Measurements from ENCODE around the gene CHERP. TPM values are rescaled to one million over a fixed set of nuclear protein-coding genes. Genes with fewer than 3 reads are reported as not detected.

The CHERP gene
- total RNA-seq, 1 donor = 7.2 TPM

DNA sequence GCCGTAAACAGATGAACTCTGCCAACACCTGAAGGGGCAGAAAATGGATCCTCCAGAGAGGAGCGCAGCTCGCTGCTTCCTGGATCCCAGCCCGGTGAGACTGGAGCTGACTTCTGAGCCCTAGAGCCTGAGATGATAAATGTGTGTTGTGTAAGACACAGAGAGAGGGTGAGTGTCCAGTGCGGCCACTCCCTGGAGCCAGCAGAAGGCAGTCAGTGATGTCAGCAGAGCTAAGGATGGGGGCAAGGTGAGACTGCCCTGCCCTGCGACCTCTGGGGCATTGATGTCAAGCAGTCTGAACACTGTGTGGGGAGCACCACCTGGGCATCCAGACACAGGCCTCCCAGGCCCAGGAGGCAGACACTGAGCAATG, 39.7 kb upstream of the CHERP start:
- no peaks in the 10 kb centered on the region for H3K9me3 ChIP-seq (ENCODE audit: low read depth, low read length)
- H3K4me3 ChIP-seq (ENCODE audit: low read length) = no peak overlapping the region
- H3K27me3 ChIP-seq (ENCODE audit: insufficient read depth, low read length) = no peaks in the 10 kb centered on the region
- peaks cover 54% of the 10 kb centered on the region for H3K4me1 ChIP-seq (ENCODE audit: insufficient read depth, low read length)

DNA sequence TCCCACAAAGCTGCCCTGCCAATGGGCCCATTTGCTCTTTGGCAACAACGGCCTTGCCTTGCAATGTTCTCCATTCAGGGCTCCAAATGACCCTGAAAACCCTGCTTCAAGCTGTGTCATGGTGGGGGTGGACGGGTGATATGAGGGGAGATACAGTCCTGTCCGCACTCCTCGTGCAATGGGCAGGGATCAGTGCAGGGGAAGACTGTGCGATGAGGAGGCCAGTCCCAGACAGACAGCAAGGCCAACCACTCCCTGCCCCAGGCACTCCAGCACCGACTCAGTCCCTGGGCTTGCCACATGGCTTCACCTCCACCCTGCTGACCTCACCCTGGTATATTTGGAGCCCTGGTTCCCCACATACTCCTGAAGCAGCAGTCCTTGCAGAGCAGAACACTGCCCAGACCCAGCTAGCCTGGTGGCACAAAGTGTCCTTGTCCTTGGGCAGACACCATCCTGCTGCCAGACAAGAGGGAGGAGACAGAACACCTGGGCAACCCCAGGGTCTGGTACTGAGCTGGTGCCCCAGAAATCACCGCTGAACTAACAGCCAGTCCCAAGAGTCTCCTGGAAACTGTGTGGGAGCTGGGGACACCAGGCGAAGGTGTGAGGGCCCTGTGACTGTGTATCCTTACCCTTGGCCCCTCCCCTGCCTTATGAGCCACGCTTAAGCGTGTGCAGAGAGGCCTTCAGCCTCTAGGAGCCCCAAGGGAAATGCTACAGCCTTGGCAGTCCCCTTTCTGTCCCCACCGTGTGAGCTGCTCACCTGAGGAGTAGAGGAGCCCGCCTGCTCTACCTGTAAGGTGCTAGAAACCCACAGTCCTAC, 39.1 kb upstream of the CHERP start:
- Histone ChIP-seq H3K27me3 (ENCODE audit: insufficient read depth, low read length) (no peaks in the 10 kb centered on the region), H3K9me3 (ENCODE audit: low read depth, low read length) (no peaks in the 10 kb centered on the region), H3K4me1 (ENCODE audit: insufficient read depth, low read length) (peaks cover 48% of the 10 kb centered on the region), H3K4me3 (ENCODE audit: low read length) (no peak overlapping the region)

DNA sequence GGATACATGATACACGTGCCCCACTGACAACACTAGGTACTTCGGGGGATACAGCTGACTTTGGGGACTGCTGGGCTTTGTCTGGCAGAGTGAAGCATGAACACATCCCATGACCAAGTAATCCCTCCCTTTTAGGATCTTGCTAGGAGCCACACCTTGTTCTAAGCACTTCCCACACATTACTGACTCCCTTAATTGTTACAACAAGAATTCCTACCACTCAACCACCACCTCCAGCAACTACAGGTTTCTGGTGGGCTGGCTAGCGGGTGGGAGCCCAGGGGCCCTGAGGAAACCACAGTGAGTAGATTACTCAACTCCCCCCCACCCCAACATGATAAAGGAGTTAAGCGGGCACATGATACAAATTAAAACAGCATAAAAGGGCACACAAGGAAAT, 37.1 kb upstream of the CHERP start:
- H3K4me1 ChIP-seq (ENCODE audit: insufficient read depth, low read length) = peaks cover 35% of the 10 kb centered on the region
- no peaks in the 10 kb centered on the region for H3K9me3 ChIP-seq (ENCODE audit: low read depth, low read length)
- no peaks in the 10 kb centered on the region for H3K27me3 ChIP-seq (ENCODE audit: insufficient read depth, low read length)
- H3K4me3 ChIP-seq (ENCODE audit: low read length) = no peak overlapping the region

DNA sequence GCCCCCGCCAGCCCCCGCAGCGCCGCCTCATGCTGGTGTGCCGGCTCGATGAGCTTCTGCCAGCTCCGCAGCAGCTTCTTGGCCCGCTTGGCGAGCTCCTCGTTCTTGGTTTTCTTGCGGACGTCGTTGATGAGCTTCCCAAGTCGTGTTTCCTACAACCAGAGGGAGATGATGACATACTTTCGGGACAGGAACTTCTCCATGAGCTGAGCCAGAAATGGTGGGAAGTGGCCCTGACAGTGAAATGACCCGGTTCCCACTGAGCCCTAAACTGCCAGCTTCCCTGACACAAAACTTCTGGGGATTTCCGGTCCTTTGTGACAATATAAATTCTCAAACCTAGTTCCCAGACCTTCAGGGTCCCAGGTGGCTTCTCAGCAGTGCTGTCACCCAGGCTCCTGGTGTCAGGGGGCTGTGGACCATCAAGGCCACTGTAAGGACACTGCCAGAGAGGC, 35.3 kb upstream of the CHERP start:
- no peaks in the 10 kb centered on the region for H3K9me3 ChIP-seq (ENCODE audit: low read depth, low read length)
- H3K27me3 ChIP-seq (ENCODE audit: insufficient read depth, low read length) = no peaks in the 10 kb centered on the region
- no peak overlapping the region for H3K4me3 ChIP-seq (ENCODE audit: low read length)
- peaks cover 35% of the 10 kb centered on the region for H3K4me1 ChIP-seq (ENCODE audit: insufficient read depth, low read length)

DNA sequence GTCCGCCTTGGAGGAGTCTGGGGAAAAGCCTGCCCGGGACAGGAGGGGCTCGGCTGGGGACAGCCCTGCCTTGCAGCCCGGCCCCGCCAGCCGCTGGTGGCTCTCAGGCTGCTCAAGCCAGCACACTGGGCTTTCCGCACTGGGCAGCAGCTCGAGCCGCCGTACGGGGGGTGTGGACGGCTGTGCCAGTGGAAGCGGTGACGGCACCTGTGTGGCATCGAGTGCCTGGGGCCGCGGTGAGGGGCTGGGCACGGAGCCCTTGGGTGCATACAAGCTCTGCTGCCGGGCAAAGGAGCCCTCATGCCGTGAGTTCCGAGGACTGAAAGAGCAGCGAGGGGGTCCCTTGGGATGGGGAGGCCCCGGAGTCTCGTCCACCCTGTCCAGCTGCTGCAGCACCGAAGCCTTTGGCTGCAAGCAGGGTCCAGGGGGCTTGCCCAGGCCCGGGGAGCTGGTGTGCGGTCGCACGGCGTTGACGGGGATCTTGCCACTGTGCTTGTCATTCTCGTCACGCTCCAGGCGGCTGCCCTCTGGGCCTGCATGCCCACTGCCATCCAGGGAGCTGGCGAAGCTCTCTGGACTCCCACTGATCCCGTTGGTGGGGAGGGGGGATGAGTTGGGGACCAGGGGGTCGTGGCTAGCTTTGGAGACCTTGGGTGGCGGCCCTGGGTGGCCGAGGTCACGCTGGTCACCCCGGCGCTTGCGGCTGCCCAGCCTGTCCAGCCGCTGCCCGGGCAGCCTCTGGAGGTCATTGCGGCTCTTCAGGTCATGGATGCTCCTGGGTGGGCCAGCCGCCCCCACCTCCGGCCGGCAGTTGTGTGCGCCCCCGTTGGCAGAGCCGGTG, 34.7 kb upstream of the CHERP start:
- H3K4me3 ChIP-seq (ENCODE audit: low read length) = no peak overlapping the region
- peaks cover 29% of the 10 kb centered on the region for H3K4me1 ChIP-seq (ENCODE audit: insufficient read depth, low read length)
- no peaks in the 10 kb centered on the region for H3K9me3 ChIP-seq (ENCODE audit: low read depth, low read length)
- no peaks in the 10 kb centered on the region for H3K27me3 ChIP-seq (ENCODE audit: insufficient read depth, low read length)

DNA sequence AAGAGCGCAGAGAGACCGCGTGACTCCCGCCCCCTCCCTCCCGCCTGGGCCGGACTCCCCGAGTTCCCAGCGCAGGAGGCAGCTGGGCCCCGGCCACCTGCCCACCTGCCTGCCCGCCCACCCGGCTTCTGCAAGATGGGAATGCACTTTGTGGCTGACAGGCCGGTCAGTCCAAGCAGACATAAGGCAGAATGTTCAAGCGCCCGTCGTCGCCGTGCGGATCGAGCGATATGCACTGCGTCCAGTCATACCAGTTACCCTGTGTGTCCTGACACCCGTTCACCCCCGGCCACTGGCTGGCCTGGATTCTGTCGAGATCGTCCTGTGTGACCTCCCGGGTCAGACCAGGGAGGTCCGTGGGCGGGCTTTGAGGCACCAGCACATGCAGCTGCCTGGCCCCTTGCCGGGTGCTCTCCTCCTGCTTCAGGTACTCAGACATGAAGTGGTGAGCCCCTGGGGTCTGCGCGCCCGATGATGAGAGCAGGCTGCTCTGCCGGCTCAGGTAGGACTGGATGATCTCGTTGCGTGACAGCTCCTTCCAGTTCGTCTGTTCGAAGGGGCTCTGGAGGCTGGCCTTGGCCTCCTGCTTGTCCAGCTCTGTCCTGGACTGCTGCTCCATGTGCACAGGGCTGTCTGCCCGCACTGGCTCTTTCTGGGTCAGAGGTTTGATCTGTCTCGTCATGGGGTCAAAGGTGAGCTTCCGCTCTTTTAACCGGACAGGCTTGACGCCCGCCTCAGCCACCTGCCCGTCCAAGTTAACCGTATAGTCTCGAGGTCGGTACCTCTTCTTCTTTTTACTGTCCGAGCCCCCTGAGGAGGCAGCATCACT, 33.8 kb upstream of the CHERP start:
- Histone ChIP-seq H3K4me3 (ENCODE audit: low read length) (no peak overlapping the region), H3K27me3 (ENCODE audit: insufficient read depth, low read length) (no peaks in the 10 kb centered on the region), H3K9me3 (ENCODE audit: low read depth, low read length) (no peaks in the 10 kb centered on the region), H3K4me1 (ENCODE audit: insufficient read depth, low read length) (peaks cover 34% of the 10 kb centered on the region)

DNA sequence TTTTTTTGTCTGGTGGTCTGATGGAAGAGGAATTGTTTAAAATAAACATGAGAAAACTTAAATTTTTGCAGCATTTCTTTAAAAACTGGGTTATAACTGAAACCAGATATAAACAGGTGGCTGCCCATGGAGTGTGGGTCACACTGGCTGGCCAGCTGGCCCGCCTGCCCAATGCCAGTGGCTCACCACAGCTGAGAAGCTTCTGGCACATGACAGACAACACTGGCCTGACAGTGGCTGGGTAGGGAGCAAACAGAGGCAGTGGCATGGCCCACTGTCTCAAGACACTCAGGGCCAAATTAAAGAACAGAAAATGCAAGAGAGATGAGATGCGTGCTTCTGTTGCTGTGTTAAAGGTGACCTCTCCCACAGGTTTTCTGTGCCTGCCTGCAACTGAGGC, 33.0 kb upstream of the CHERP start:
- peaks cover 37% of the 10 kb centered on the region for H3K4me1 ChIP-seq (ENCODE audit: insufficient read depth, low read length)
- no peak overlapping the region for H3K4me3 ChIP-seq (ENCODE audit: low read length)
- no peaks in the 10 kb centered on the region for H3K27me3 ChIP-seq (ENCODE audit: insufficient read depth, low read length)
- H3K9me3 ChIP-seq (ENCODE audit: low read depth, low read length) = no peaks in the 10 kb centered on the region

DNA sequence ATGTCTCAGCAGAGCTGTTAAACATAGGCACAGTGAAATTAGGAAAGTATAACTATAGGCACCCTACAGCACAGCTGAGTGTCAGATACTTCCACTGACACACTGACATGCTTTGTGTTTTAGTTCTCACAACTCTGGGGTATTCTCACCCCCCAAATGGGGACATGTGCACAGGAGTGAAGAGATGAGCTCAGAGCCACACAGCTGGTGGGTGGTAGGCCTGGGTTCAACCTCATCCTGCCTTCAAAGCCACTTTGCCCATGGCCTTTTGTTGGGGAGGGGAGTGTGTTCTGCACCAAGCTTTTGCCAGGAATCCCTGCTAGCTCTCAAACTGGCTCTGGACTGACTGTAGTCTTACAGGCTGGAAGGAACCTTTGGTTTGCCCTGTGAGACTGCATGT, 31.7 kb upstream of the CHERP start:
- no peak overlapping the region for H3K4me3 ChIP-seq (ENCODE audit: low read length)
- H3K4me1 ChIP-seq (ENCODE audit: insufficient read depth, low read length) = peaks cover 37% of the 10 kb centered on the region
- no peaks in the 10 kb centered on the region for H3K9me3 ChIP-seq (ENCODE audit: low read depth, low read length)

DNA sequence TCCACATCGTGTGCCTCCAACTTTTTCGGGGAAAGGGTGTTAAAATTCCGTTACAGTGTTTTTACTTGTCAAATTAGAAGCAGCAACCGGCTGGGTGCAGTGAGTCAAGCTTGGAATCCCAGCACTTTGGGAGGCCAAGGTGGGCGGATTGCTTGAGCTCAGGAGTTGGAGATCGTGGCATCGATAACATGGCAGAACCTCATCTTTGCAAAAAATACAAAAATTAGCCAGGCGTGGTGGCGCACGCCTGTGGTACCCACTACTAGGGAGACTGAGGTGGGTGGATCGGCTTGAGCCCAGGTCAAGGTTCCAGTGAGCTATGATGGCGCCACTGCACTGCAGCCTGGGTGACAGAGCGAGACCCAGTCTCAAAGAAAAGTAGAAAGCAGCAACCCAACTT, 31.1 kb upstream of the CHERP start:
- Histone ChIP-seq H3K4me1 (ENCODE audit: insufficient read depth, low read length) (peaks cover 37% of the 10 kb centered on the region), H3K27me3 (ENCODE audit: insufficient read depth, low read length) (no peaks in the 10 kb centered on the region), H3K9me3 (ENCODE audit: low read depth, low read length) (no peaks in the 10 kb centered on the region), H3K4me3 (ENCODE audit: low read length) (peak overlapping the region; percentile 97)

More for the DNA sequence above, 31.7 kb upstream of the CHERP start:
- no peaks in the 10 kb centered on the region for H3K27me3 ChIP-seq (ENCODE audit: insufficient read depth, low read length)

DNA sequence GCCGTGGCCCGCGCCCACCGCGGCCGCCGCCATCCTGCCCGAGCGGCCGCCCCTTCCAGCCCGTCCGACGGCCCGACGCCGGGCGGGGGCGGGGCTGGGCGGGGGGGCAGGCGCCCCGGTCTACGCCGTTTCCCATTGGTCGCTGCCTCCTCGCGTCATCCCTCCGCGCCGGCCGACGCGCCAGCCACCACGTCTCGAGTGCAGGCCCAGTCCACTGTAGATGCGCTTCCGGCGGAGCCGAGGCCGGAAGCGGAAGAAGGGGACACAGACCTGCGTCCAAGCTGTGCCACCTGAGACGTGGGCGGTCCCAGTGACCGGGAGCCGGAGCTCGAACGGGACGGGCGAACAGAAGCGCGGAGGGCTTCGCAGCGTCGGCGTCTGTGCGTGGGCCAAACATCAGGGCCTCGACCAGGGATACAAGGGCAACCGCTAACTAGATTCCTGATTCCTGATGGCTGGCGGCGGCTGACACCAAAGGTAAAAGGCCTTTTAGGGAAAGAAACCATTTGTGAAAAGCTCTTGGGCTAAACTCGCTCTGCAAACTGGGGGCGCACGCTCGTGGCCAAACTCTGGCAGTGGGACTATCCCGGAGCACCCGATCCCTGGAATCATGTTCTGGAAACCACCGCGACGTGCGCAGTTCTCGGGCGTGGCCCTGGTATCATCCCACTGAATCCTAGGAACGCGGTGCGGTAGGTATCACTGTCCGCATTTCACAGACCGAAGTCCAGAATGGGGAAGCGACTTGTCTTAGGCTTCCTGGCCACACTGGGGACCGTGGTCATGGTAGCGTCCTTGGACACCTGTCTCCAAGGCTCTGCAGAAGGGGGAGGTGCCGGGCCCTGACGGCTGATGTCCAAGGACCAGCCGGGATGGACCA, 30.3 kb upstream of the CHERP start, which contains the start of gene SLC35E1:
TSS of gene SLC35E1 (minus strand) at position 84 of the 880 bp plus-strand sequence. CDS start at position 33, 51 bp downstream.
- Histone ChIP-seq H3K4me3 (ENCODE audit: low read length) (peak within 1 kb of the TSS; percentile 97), H3K9me3 (ENCODE audit: low read depth, low read length) (no peaks in the 10 kb centered on the region), H3K4me1 (ENCODE audit: insufficient read depth, low read length) (peaks cover 39% of the 10 kb centered on the region), H3K27me3 (ENCODE audit: insufficient read depth, low read length) (no peaks in the 10 kb centered on the region)

DNA sequence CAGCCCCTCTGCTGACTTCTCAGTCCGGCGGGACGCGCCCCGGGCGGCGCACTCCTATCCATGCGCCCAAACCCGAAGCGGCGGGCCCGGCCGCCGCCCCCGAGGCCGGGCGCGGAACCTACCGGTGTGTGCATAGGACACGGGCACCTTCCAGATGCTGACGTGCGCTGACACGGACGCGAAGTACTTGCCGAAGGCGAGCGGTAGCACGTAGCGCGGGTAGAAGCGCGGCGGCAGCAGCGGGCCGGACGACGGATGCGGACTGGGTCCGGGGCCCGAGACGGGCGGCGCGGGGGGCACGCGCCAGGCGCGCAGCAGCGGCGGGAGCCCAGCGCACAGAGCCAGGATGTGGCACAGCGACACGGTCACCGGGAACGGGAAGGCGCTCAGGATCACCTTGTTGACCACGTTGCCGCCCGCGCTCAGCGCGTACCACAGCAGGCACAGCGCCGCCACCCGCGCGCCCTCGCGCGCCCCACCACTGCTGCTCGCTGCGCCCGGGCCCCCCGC, 29.6 kb upstream of the CHERP start:
- H3K9me3 ChIP-seq (ENCODE audit: low read depth, low read length) = no peaks in the 10 kb centered on the region
- H3K4me3 ChIP-seq (ENCODE audit: low read length) = peak overlapping the region; percentile 97
- peaks cover 46% of the 10 kb centered on the region for H3K4me1 ChIP-seq (ENCODE audit: insufficient read depth, low read length)
- H3K27me3 ChIP-seq (ENCODE audit: insufficient read depth, low read length) = no peaks in the 10 kb centered on the region

DNA sequence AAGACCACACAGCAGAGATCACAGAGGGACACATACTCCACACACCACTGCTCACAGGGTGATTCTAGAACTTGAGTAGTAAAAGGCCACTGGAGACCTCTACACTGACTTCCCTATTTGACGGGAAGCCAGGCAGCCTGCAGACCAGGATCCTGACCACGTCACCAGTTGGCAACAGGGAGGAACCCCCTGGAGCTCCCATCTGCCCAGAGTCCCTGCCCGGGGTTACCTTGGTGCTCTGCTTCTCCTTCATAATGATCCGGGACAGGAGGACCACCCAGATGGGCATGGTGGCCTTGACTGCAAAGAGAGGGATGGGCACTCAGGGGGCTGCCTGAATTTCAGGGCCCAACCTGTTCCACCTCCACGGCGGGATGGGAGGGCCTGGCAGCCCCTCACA, 29.0 kb upstream of the CHERP start:
- H3K27me3 ChIP-seq (ENCODE audit: insufficient read depth, low read length) = no peaks in the 10 kb centered on the region
- no peaks in the 10 kb centered on the region for H3K9me3 ChIP-seq (ENCODE audit: low read depth, low read length)
- peaks cover 52% of the 10 kb centered on the region for H3K4me1 ChIP-seq (ENCODE audit: insufficient read depth, low read length)
- H3K4me3 ChIP-seq (ENCODE audit: low read length) = peak overlapping the region; percentile 97

DNA sequence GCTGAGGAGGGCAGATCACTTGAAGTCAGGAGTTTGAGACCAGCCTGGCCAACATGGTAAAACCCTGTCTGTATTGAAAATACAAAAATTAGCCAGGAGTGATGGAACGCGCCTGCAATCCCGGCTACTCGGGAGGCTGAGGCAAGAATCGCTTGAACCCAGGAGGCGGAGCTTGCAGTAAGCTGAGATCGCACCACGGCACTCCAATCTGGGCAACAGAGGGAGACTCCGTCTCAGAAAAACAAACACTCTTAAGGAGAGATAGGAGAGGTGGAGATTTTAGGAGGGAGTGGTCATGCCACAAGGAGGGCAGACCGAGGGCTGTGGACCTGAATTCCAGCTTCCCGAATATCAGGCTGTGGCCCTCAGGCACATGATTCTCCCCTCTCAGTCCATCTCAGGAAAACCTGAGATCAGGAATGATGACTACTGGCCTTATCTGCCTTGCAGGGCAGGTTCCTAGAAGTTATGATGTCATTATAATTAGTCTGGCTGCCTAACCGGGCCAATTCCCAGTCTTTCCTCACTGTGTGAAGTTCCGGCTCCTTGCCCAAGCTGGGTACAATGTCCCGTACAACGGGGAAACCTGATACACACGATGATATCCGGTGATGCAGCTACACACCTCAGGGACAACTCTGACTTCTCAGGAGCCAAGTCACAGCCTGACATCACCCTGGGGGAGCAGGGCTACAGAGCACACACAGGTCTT, 27.5 kb upstream of the CHERP start:
- peaks cover 60% of the 10 kb centered on the region for H3K4me1 ChIP-seq (ENCODE audit: insufficient read depth, low read length)
- no peaks in the 10 kb centered on the region for H3K27me3 ChIP-seq (ENCODE audit: insufficient read depth, low read length)
- H3K4me3 ChIP-seq (ENCODE audit: low read length) = no peak overlapping the region
- H3K9me3 ChIP-seq (ENCODE audit: low read depth, low read length) = no peaks in the 10 kb centered on the region

Data from mononuclear cell (primary cell).